ENCODE results near the gene FRMD1.

DNA sequence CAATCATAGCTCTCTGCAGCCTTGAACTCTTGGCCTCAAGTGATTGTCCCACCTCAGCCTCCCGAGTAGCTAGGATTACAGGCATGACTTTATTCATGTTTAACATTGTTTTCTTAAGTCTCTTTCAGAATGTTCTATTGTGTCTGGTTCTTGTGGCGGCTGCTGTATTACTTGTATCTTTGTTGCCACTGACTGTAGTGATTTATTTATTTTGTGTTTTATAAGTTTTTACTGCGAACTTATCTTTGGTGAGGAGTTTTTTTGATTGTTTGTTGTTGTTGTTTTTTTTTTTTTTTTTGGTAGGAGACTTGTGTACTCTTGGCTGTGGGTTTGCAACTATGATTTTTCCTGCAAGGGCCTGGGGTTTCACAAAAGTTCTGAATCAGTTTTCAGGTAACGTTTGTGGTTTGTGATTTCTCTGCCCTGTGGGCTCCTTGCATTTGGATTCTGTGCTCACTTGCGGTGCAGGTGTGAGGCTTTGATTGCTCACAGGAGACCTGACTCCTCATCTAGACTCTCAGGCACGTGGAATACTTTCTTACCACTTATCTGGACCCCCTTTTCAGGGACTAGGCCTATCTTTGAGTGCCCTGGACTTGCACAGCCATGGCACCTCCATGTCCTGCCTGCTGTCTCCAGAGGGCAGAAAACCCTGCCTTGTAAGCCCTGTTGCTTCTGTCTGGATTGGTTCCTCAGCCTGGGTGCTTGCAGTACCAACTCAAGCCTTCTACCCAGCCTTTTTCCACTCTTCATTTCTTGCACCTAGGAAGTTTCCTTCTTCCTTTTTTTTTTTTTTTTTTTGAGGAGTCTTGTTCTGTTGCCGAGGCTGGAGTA is 56.3 kb downstream of the FRMD1 start:
- TF ChIP-seq, protein P1, sequence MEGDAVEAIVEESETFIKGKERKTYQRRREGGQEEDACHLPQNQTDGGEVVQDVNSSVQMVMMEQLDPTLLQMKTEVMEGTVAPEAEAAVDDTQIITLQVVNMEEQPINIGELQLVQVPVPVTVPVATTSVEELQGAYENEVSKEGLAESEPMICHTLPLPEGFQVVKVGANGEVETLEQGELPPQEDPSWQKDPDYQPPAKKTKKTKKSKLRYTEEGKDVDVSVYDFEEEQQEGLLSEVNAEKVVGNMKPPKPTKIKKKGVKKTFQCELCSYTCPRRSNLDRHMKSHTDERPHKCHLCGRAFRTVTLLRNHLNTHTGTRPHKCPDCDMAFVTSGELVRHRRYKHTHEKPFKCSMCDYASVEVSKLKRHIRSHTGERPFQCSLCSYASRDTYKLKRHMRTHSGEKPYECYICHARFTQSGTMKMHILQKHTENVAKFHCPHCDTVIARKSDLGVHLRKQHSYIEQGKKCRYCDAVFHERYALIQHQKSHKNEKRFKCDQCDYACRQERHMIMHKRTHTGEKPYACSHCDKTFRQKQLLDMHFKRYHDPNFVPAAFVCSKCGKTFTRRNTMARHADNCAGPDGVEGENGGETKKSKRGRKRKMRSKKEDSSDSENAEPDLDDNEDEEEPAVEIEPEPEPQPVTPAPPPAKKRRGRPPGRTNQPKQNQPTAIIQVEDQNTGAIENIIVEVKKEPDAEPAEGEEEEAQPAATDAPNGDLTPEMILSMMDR (IDR thresholded peaks at IDR 0.05) = no peak
- no peak for TF ChIP-seq POLR2A (IDR thresholded peaks at IDR 0.05)
